Left kidney (tissue), 2 donors: Measurements from ENCODE around the gene MAST4. TPM values are rescaled to one million over a fixed set of nuclear protein-coding genes. Genes with fewer than 3 reads are reported as not detected.

Experiments used
- DNase-seq: peaks from one replicate; pipeline ENCODE4 v3.0.0-alpha.2; 2013
- polyA plus RNA-seq: library from polyadenylated mRNA; unstranded; fragments of 120-200 nt; gene quantifications from one replicate; pipeline ENCODE4 v1.2.1, GENCODE V29; 2013; ENCODE audit not compliant: insufficient read length

MAST4 gene
- polyA plus RNA-seq, 1 donor, result 19.7 TPM

- no peak for DNase-seq
These were observed 101.8 kb downstream of the MAST4 start for GRCh38 chr5:66697796-66698564.

DNA sequence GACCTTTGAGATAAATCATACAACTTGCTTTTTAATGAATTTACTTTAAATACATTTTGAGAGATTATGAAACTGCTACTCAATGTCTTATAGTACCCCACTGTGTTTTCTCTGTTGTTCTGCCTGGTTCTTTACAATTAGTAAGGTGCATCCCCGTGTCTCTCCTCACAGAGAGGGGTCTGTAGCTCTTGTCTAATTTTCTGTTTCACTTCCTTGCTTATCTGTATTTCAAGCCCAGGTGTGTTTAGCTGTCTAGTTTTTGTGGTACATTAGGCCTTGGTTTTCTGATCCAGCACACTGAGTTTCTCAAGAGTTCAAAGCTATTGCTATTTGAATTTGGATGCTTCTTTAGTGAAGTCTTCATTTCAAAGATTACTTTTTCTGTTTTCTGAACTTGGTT lies 105.1 kb downstream of the MAST4 start:
- no peak for DNase-seq

GRCh38 chr5:66702426-66702825 lies 106.2 kb downstream of the MAST4 start:
- no peak for DNase-seq

DNA sequence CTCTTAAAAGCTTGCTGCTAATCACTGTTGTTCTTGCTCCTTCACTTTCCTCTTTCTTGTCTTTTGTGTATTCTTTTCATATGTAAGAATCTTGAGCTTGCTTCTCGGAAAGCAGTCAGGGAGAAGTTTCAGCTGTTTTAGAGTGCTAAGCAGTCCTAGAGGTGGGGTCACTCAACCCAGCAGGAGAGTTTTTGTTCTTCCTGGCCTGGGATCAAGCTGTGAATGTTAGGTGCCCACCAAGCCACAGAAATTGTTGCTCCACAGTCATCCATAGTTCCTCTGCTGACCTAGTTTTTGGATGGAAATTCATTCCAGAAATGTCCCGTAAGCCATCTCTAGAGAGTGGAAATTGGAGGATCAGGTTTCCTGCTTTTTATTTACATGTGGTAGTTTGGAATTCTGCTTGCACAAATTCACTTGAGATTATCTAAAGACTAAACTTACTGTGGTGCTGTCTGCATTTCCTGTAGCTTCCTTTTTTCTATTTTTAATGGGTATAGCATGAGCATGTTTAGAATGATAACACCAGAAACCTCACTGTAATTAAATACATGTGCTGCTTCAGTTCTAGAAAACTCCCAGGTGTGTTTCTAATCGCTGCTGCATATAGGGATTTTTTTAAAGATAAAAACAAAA lies 108.7 kb downstream of the MAST4 start:
- DNase-seq, result no peak

GRCh38 chr5:66708368-66708767 lies 112.2 kb downstream of the MAST4 start:
- no peak for DNase-seq

DNA sequence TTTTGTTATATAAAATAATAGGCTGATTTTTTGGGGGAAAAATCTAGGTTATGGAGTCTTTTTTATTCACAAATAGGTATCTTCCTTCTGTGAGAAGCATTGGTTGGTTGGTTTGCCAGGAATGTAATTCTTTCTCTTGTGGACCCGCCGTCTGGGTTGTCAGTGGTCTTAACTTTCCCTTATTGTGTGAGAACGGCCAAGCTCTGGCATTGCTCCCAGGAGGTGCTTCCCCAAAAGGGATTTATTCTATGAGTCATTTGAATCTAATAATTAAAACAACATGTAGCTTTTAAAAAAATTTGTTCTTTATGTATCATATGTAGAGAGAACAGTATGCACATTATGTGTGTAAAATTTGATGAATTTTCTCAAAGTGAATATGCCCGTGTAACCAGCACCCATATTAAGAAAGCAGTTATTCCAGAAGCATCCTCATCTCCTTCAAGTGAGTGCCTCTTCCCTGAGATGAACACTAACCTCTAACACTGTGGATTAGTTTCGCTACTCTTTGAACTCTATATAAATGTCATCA lies 114.4 kb downstream of the MAST4 start:
- DNase-seq, result no peak

DNA sequence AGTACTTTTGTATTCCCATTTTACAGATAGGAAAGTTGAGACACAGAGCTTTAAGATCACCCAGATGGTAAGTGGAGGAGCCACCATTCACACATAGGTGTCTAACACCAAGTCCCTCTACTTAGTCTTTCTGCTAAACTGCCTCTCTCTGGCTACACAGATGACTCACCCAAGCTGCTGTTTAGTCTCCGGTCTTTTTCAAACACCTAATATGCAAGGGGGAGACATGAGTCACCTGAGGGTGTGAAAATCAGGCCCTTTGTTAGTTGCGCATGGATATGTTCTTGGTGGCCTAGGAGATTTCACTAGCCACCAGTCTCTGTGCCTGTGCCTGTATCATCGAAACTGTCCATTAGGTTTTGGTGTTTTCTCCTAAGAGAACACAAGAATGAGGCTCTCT lies 117.8 kb downstream of the MAST4 start:
- DNase-seq, result no peak

GRCh38 chr5:66717455-66718373 lies 121.5 kb downstream of the MAST4 start:
- DNase-seq, result peak; percentile 39

- no peak for DNase-seq
These were observed 122.3 kb downstream of the MAST4 start for GRCh38 chr5:66718374-66719002.

DNA sequence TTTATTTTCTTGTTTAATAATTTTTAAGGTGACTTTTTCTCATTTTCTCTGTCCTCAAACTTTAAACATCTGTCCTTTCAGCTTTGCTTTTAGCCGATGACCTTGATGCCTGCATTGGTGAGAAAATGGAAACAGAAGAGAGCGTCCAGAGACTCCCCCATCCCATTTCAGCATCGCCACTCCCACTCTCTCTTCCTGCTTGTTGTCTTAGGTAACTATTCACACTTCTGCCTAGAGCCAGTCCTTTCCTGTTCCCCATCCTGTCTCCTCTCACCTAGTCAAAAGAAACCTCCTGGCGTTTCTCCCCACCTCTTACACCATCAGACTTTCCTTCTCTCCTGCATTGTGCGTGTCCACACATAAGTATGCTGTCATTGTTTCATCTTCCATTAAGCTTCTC lies 124.6 kb downstream of the MAST4 start:
- peak; percentile 31 for DNase-seq

DNA sequence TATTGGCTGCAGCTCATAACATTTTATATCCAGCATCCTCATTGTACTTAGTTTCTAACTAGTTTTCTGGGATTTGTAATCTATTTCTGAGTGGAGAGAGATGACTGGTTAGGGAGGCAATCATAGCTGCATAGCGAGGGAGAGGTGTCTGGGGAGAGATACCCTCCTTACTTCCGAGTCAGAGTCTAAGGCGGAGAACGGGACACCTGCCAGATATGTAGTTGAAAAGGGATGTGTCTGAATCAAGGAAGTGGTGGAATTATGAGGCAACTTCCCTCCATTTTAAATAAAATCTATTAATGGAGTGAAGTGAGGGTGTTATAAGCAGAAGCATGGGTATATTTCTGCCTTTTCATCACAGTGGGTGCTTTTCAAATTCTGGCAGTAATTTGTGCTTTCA lies 126.5 kb downstream of the MAST4 start:
- no peak for DNase-seq

DNA sequence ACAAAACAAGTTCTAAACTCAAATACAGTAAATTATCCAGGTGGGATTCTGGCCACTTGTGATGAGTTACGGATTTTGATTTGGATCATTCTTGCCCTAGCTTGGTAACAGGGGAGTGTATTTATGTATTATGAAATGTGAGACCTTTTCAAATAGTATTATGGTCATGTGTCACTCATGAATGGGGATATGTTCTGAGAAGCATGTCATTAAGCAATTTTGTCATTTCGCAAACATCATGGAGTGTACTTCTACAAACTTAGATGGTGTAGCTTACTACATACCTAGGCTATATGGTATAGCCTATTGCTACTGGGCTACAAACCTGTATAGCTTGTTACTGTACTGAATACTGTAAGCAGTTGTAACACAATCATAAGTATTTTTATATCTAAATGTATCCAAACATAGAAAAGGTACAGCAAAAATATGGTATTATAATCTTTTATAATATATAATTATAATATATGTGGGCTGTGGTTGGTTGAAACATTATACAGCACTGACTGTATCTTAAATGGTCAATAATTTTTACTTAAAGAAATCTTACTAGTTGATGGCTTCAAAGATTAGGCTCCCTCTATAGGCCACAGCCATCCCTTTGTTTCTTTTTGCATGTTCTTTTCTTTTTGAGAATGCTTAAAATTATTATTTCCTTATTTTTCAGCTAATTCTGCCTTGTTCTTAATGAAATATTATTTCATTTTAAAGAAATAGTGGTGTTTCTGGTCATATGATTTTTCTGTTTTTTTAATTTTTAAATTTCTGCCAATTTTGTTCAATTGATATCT lies 128.4 kb downstream of the MAST4 start:
- no peak for DNase-seq

DNA sequence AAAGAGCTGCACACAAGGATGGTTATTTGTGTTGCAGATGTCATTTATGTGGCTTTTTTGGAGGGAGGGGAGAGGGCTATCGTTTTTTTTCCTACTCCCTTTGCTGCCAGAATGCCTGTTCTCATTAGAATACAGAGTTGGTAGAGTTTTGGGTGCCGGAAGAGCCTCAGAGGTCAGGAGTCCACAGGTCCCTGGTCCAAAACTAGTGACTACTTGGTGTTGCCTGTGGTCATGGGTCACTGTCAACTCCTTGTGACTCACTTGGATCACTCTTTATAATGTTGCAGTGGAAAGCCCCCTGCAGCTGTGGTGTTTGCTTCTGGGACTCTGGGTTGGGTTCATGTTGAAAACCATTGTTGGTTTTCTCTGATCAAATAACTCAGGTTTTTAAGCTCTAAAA lies 131.4 kb downstream of the MAST4 start:
- DNase-seq, result no peak

- no peak for DNase-seq
These were observed 131.9 kb downstream of the MAST4 start for GRCh38 chr5:66728049-66728448.

- DNase-seq, result no peak
These were observed 140.9 kb downstream of the MAST4 start for GRCh38 chr5:66737096-66737495.

DNA sequence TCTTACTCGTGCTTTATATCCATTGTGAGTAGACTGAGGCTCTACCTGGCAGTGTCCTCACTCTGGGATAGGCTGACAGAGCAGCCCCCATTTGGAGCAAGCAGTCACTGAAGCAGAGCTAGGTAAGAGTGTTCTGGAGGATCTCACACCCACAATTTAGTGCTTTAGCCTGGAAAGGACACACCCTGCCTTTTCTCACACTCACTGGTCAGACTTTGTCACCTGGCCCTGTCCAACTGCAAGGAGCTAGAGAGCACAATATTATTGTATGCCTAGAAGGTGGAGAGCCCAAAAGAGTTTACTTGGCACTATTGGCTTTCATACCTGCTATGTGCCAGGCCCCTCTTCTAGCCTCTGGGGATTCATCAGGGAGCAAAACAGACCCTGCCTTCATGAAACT lies 141.9 kb downstream of the MAST4 start:
- no peak for DNase-seq

GRCh38 chr5:66739021-66739420 lies 142.8 kb downstream of the MAST4 start:
- no peak for DNase-seq

- DNase-seq, result no peak
These were observed 143.8 kb downstream of the MAST4 start for GRCh38 chr5:66739951-66740350.

DNA sequence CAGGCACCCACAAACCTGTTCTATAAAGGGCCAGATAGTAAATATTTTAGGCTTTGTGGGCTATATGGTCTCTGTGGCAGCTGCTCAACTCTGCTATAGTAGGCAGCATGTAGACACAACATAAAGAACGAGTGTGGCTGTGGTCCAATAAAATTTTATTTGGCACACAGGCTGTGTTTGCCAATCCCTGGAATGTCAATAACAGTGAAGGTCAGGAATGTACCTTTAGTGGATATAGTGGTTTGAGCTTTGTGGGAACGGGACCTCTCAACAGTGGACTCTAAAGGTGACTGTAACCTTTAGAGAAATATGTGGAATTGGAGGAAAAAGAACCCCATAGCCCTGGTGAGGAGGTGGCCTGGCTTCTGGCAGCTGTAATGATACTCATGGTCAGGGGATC lies 145.2 kb downstream of the MAST4 start:
- no peak for DNase-seq

GRCh38 chr5:66742083-66742895 lies 146.1 kb downstream of the MAST4 start:
- DNase-seq, result no peak
